Measurements from ENCODE around the gene GNB4. TPM values are rescaled to one million over a fixed set of nuclear protein-coding genes. Genes with fewer than 3 reads are reported as not detected.

The GNB4 gene
- total RNA-seq, 1 donor from 2014 or later = 85.7 TPM

GRCh38 chr3:179493260-179493659, 42.0 kb upstream of the GNB4 start:
- no peak overlapping the region for H3K4me3 ChIP-seq (ENCODE audit: insufficient read depth, low read depth, low read length)
- no peak overlapping the region for H2AFZ ChIP-seq (ENCODE audit: low read depth, low read length)
- FAIRE-seq = no peak
- Mint-ChIP-seq H3K9me3 (ENCODE audit: unreplicated experiment) (peaks cover 28% of the 10 kb centered on the region), H3K4me3 (ENCODE audit: unreplicated experiment) (no peak overlapping the region), H3K27me3 (ENCODE audit: low read depth, unreplicated experiment) (no peaks in the 10 kb centered on the region), H3K27ac (ENCODE audit: unreplicated experiment) (no peak overlapping the region), H3K4me1 (ENCODE audit: low read depth, unreplicated experiment) (no peaks in the 10 kb centered on the region), H3K36me3 (ENCODE audit: low read depth, unreplicated experiment) (peaks cover 2% of the 10 kb centered on the region)
- no peak overlapping the region for H3K4me2 ChIP-seq (ENCODE audit: low read length)
- peaks cover 3% of the 10 kb centered on the region for H3K9me3 ChIP-seq (ENCODE audit: insufficient read depth, low read depth, low read length)
- no peak for TF ChIP-seq EZH2 (IDR thresholded peaks at IDR 0.05; ENCODE audit: insufficient read depth, low read length)
- TF ChIP-seq CTCF (IDR thresholded peaks at IDR 0.05; ENCODE audit: insufficient read depth, low read depth, low read length) = no peak
- no peak for DNase-seq (ENCODE audit: low read depth)
- no peaks in the 10 kb centered on the region for H4K20me1 ChIP-seq (ENCODE audit: insufficient read depth, low read length)
- no peak overlapping the region for H3K9ac ChIP-seq (ENCODE audit: low read length)
- H3K4me1 ChIP-seq (ENCODE audit: insufficient read depth, low read length) = no peaks in the 10 kb centered on the region
- H3K79me2 ChIP-seq (ENCODE audit: insufficient read depth, low read length) = no peaks in the 10 kb centered on the region
- no peaks in the 10 kb centered on the region for H3K36me3 ChIP-seq (ENCODE audit: insufficient read depth, low read length)
- H3K27ac ChIP-seq (ENCODE audit: low read depth, low read length) = no peak overlapping the region
- H3K27me3 ChIP-seq (ENCODE audit: insufficient read depth, low read length) = no peaks in the 10 kb centered on the region

GRCh38 chr3:179488213-179488612, 36.9 kb upstream of the GNB4 start:
- TF ChIP-seq CTCF (IDR thresholded peaks at IDR 0.05; ENCODE audit: insufficient read depth, low read depth, low read length) = no peak
- no peak for TF ChIP-seq EZH2 (IDR thresholded peaks at IDR 0.05; ENCODE audit: insufficient read depth, low read length)
- Mint-ChIP-seq H3K27me3 (ENCODE audit: low read depth, unreplicated experiment) (no peaks in the 10 kb centered on the region), H3K36me3 (ENCODE audit: low read depth, unreplicated experiment) (peaks cover 2% of the 10 kb centered on the region), H3K4me3 (ENCODE audit: unreplicated experiment) (no peak overlapping the region), H3K4me1 (ENCODE audit: low read depth, unreplicated experiment) (no peaks in the 10 kb centered on the region), H3K9me3 (ENCODE audit: unreplicated experiment) (peaks cover 12% of the 10 kb centered on the region), H3K27ac (ENCODE audit: unreplicated experiment) (no peak overlapping the region)
- Histone ChIP-seq H3K9ac (ENCODE audit: low read length) (no peak overlapping the region), H3K36me3 (ENCODE audit: insufficient read depth, low read length) (no peaks in the 10 kb centered on the region), H3K4me1 (ENCODE audit: insufficient read depth, low read length) (no peaks in the 10 kb centered on the region), H3K27ac (ENCODE audit: low read depth, low read length) (no peak overlapping the region), H3K27me3 (ENCODE audit: insufficient read depth, low read length) (no peaks in the 10 kb centered on the region), H3K4me2 (ENCODE audit: low read length) (no peak overlapping the region), H2AFZ (ENCODE audit: low read depth, low read length) (no peak overlapping the region), H3K4me3 (ENCODE audit: insufficient read depth, low read depth, low read length) (no peak overlapping the region), H3K9me3 (ENCODE audit: insufficient read depth, low read depth, low read length) (no peaks in the 10 kb centered on the region), H3K79me2 (ENCODE audit: insufficient read depth, low read length) (no peaks in the 10 kb centered on the region), H4K20me1 (ENCODE audit: insufficient read depth, low read length) (no peaks in the 10 kb centered on the region)
- DNase-seq (ENCODE audit: low read depth) (no peak), FAIRE-seq (no peak)

GRCh38 chr3:179486806-179487205, 35.5 kb upstream of the GNB4 start:
- no peaks in the 10 kb centered on the region for H3K27me3 Mint-ChIP-seq (ENCODE audit: low read depth, unreplicated experiment)
- DNase-seq (ENCODE audit: low read depth) (no peak), FAIRE-seq (no peak)
- H3K27ac Mint-ChIP-seq (ENCODE audit: unreplicated experiment) = no peak overlapping the region
- Histone ChIP-seq H3K79me2 (ENCODE audit: insufficient read depth, low read length) (no peaks in the 10 kb centered on the region), H3K4me2 (ENCODE audit: low read length) (no peak overlapping the region), H3K9me3 (ENCODE audit: insufficient read depth, low read depth, low read length) (no peaks in the 10 kb centered on the region), H3K36me3 (ENCODE audit: insufficient read depth, low read length) (no peaks in the 10 kb centered on the region), H3K27me3 (ENCODE audit: insufficient read depth, low read length) (no peaks in the 10 kb centered on the region), H3K4me3 (ENCODE audit: insufficient read depth, low read depth, low read length) (no peak overlapping the region), H4K20me1 (ENCODE audit: insufficient read depth, low read length) (no peaks in the 10 kb centered on the region), H3K27ac (ENCODE audit: low read depth, low read length) (no peak overlapping the region), H2AFZ (ENCODE audit: low read depth, low read length) (no peak overlapping the region), H3K4me1 (ENCODE audit: insufficient read depth, low read length) (no peaks in the 10 kb centered on the region), H3K9ac (ENCODE audit: low read length) (no peak overlapping the region)
- no peak overlapping the region for H3K4me3 Mint-ChIP-seq (ENCODE audit: unreplicated experiment)
- H3K9me3 Mint-ChIP-seq (ENCODE audit: unreplicated experiment) = peaks cover 7% of the 10 kb centered on the region
- TF ChIP-seq EZH2 (IDR thresholded peaks at IDR 0.05; ENCODE audit: insufficient read depth, low read length) = no peak
- no peak for TF ChIP-seq CTCF (IDR thresholded peaks at IDR 0.05; ENCODE audit: insufficient read depth, low read depth, low read length)
- no peaks in the 10 kb centered on the region for H3K4me1 Mint-ChIP-seq (ENCODE audit: low read depth, unreplicated experiment)
- no peaks in the 10 kb centered on the region for H3K36me3 Mint-ChIP-seq (ENCODE audit: low read depth, unreplicated experiment)

All from astrocyte (in vitro differentiated cells and primary cell).